GM23338 (cell line): Measurements from ENCODE around the gene GEMIN8. TPM values are rescaled to one million over a fixed set of nuclear protein-coding genes. Genes with fewer than 3 reads are reported as not detected.

Experiments
- ATAC-seq: fragments of 200-7000 bp; cut with Tn5 transposase; 3 replicates; pipeline ENCODE4 v1.9.1; 2020
- DNase-seq: peaks from one replicate; pipeline ENCODE4 v3.0.0-alpha.2; 2015; ENCODE audit warnings: low spot score
- H2AFZ ChIP-seq: fragments of 200-600 bp; sonication (generic); 2 replicates; pipeline ENCODE4 v1.8.0; 2016; ENCODE audit warnings: antibody characterized with exemption, mild to moderate bottlenecking, moderate library complexity
- H3F3A ChIP-seq: fragments of 200-600 bp; sonication (generic); replicated peaks from 2 replicates; pipeline ENCODE4 v1.8.0; 2017; ENCODE audit warnings: antibody characterized with exemption, mixed run types, low read depth
- H3K27ac ChIP-seq: fragments of 200-600 bp; sonication (generic); 2 replicates; pipeline ENCODE4 v1.6.1; 2016; ENCODE audit warnings: low read depth
- H3K27me3 ChIP-seq: fragments of 200-600 bp; sonication (generic); 2 replicates; pipeline ENCODE4 v1.8.0; 2016; ENCODE audit warnings: mild to moderate bottlenecking, mixed run types, moderate library complexity; ENCODE audit not compliant: insufficient read depth
- H3K36me3 ChIP-seq: fragments of 200-600 bp; sonication (generic); 2 replicates; pipeline ENCODE4 v1.8.0; 2016; ENCODE audit warnings: mild to moderate bottlenecking; ENCODE audit not compliant: insufficient read depth
- H3K4me1 ChIP-seq: fragments of 200-600 bp; sonication (generic); 2 replicates; pipeline ENCODE4 v1.8.0; 2016; ENCODE audit warnings: mild to moderate bottlenecking, moderate library complexity; ENCODE audit not compliant: insufficient read depth
- H3K4me2 ChIP-seq: fragments of 200-600 bp; sonication (generic); 2 replicates; pipeline ENCODE4 v1.7.1; 2017; ENCODE audit warnings: mixed run types
- H3K4me3 ChIP-seq: fragments of 200-600 bp; sonication (generic); 2 replicates; pipeline ENCODE4 v1.6.1; 2016; ENCODE audit warnings: mixed run types
- H3K79me2 ChIP-seq: fragments of 200-600 bp; sonication (generic); replicated peaks from 2 replicates; pipeline ENCODE4 v1.8.0; 2017; ENCODE audit warnings: mild to moderate bottlenecking; ENCODE audit not compliant: insufficient read depth
- H3K9me2 ChIP-seq: fragments of 200-600 bp; sonication (generic); 2 replicates; pipeline ENCODE4 v1.8.0; 2017; ENCODE audit not compliant: insufficient read depth
- H4K20me1 ChIP-seq: fragments of 200-600 bp; sonication (generic); replicated peaks from 2 replicates; pipeline ENCODE4 v1.8.0; 2017; ENCODE audit warnings: mild to moderate bottlenecking; ENCODE audit not compliant: insufficient read depth
- H3K27ac Mint-ChIP-seq: 2 replicates; pipeline ENCODE4 v1.8.0; 2020; ENCODE audit warnings: inconsistent platforms, mild to moderate bottlenecking, moderate library complexity, mixed read lengths
- H3K27me3 Mint-ChIP-seq: 3 replicates; pipeline ENCODE4 v1.8.0; 2022; ENCODE audit warnings: low read depth, mild to moderate bottlenecking, moderate library complexity, mixed read lengths, inconsistent platforms; ENCODE audit not compliant: insufficient read depth, poor library complexity
- H3K36me3 Mint-ChIP-seq: 3 replicates; pipeline ENCODE4 v1.8.0; 2021; ENCODE audit warnings: low read depth, mild to moderate bottlenecking, inconsistent platforms, moderate library complexity, mixed read lengths
- H3K4me1 Mint-ChIP-seq: 3 replicates; pipeline ENCODE4 v1.8.0; 2020; ENCODE audit warnings: mild to moderate bottlenecking, inconsistent platforms, mixed read lengths
- H3K4me3 Mint-ChIP-seq: 3 replicates; pipeline ENCODE4 v1.8.0; 2021; ENCODE audit warnings: moderate library complexity, mild to moderate bottlenecking, inconsistent platforms, mixed read lengths
- H3K9me3 Mint-ChIP-seq: 3 replicates; pipeline ENCODE4 v1.8.0; 2020; ENCODE audit warnings: moderate library complexity, mild to moderate bottlenecking, inconsistent platforms, mixed read lengths
- CREB1 ChIP-seq: fragments of 250-450 bp; sonication (Bioruptor Pico); IDR thresholded peaks from 2 replicates; pipeline ENCODE4 v1.5.0; 2020; ENCODE audit warnings: low read depth, mild to moderate bottlenecking, moderate library complexity
- EZH2 ChIP-seq: fragments of 200-600 bp; sonication (generic); IDR thresholded peaks from one replicate; pipeline ENCODE4 v1.8.0; 2017; ENCODE audit warnings: antibody characterized with exemption, mild to moderate bottlenecking, low read depth; ENCODE audit not compliant: unreplicated experiment
- EZH2phosphoT487 ChIP-seq: fragments of 200-600 bp; sonication (generic); IDR thresholded peaks from one replicate; pipeline ENCODE4 v1.8.1; 2018; ENCODE audit warnings: antibody characterized with exemption; ENCODE audit not compliant: unreplicated experiment
- JUNB ChIP-seq: IDR thresholded peaks from one replicate; pipeline ENCODE4 v1.6.1; 2016; ENCODE audit warnings: antibody characterized with exemption; ENCODE audit not compliant: unreplicated experiment
- NANOG ChIP-seq: IDR thresholded peaks from 2 replicates; pipeline ENCODE4 v1.6.1; 2016; ENCODE audit warnings: antibody characterized with exemption, borderline replicate concordance
- POLR2AphosphoS5 ChIP-seq: IDR thresholded peaks from 2 replicates; pipeline ENCODE4 v1.6.1; 2016; ENCODE audit warnings: antibody characterized with exemption, low read depth
- STAT1 ChIP-seq: IDR thresholded peaks from one replicate; pipeline ENCODE4 v1.6.1; 2016; ENCODE audit warnings: antibody characterized with exemption; ENCODE audit not compliant: unreplicated experiment
- ZNF114 ChIP-seq: fragments of 250-450 bp; sonication (Bioruptor Pico); IDR thresholded peaks from 2 replicates; pipeline ENCODE4 v1.5.0; 2020; ENCODE audit warnings: mild to moderate bottlenecking, moderate library complexity
- ZNF331 ChIP-seq: fragments of 250-450 bp; sonication (Bioruptor Pico); IDR thresholded peaks from 2 replicates; pipeline ENCODE4 v1.5.0; 2020; ENCODE audit warnings: low read depth, mild to moderate bottlenecking, moderate library complexity
- polyA plus RNA-seq: library from polyadenylated mRNA; unstranded; fragments of >200 nt; fragmentation: Nextera tagmentation; extraction: Ambion mirVana; gene quantifications from 2 replicates; pipeline ENCODE4 v1.2.1, GENCODE V29; 2016
- total RNA-seq: library from RNA; depleted of rRNA; stranded (reverse); fragments of >200 nt; shearing (Covaris generic); gene quantifications from 2 replicates; pipeline ENCODE4 v1.2.3, GENCODE V29; 2014
- TF ChIP-seq, protein P1 (sequence below): IDR thresholded peaks from 2 replicates; pipeline ENCODE4 v1.6.1; 2016; ENCODE audit warnings: antibody characterized with exemption
- TF ChIP-seq, protein P2 (sequence below), 2 experiments: fragments of 200-600 bp in 1 of 2; sonication (generic) in 1 of 2; conservative IDR thresholded peaks; 2 replicates each; pipeline versions ENCODE4 v1.5.1 to v1.6.1; 2016 to 2017; ENCODE audit warnings: antibody characterized with exemption in 2 of 2, low read depth in 2 of 2, mild to moderate bottlenecking in 2 of 2, moderate library complexity in 1 of 2
- TF ChIP-seq, protein P3 (sequence below): IDR thresholded peaks from one replicate; pipeline ENCODE4 v1.6.1; 2018; ENCODE audit warnings: antibody characterized with exemption; ENCODE audit not compliant: unreplicated experiment
- TF ChIP-seq, protein P4 (sequence below): fragments of 250-450 bp; sonication (Bioruptor Pico); IDR thresholded peaks from 2 replicates; pipeline ENCODE4 v1.5.0; 2020; ENCODE audit warnings: mild to moderate bottlenecking, moderate library complexity

Gene GEMIN8
- total and polyA plus RNA-seq, 2 experiments from 2014 or later: 16.5 to 19.9 TPM

DNA sequence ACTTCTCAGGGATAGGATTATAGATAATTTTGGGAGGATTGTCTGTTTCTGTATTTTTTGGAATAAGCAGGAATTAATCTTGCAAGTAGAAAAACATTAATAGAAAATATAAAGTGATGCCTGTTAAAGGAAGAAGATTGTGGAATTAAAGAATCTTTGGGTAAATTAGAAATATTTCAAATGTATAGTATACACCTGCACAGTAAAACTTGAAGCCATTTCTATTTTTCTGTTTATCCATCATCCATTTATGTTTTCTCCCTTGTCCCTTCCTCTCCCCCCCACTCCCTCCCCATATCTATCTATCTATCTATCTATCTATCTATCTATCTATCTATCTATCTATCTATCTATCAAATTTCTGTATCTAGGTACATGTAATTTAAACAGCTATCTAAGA is 46.9 kb upstream of the GEMIN8 start:
- Mint-ChIP-seq H3K27ac (no peak overlapping the region), H3K27me3 (no peaks in the 10 kb centered on the region), H3K36me3 (no peaks in the 10 kb centered on the region), H3K9me3 (no peaks in the 10 kb centered on the region), H3K4me3 (no peak overlapping the region), H3K4me1 (peaks cover 3% of the 10 kb centered on the region; the same call in 2 of the 3 replicates)
- H3K36me3 ChIP-seq: no peaks in the 10 kb centered on the region
- TF ChIP-seq, protein P1, sequence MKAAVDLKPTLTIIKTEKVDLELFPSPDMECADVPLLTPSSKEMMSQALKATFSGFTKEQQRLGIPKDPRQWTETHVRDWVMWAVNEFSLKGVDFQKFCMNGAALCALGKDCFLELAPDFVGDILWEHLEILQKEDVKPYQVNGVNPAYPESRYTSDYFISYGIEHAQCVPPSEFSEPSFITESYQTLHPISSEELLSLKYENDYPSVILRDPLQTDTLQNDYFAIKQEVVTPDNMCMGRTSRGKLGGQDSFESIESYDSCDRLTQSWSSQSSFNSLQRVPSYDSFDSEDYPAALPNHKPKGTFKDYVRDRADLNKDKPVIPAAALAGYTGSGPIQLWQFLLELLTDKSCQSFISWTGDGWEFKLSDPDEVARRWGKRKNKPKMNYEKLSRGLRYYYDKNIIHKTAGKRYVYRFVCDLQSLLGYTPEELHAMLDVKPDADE: no peak
- no peak for TF ChIP-seq EZH2
- no peak for TF ChIP-seq ZNF114 (CRISPR knock-in tag)
- no peak for TF ChIP-seq ZNF331 (CRISPR knock-in tag)
- no peak for TF ChIP-seq STAT1
- TF ChIP-seq JUNB: no peak
- no peak for TF ChIP-seq CREB1
- TF ChIP-seq, protein P2, sequence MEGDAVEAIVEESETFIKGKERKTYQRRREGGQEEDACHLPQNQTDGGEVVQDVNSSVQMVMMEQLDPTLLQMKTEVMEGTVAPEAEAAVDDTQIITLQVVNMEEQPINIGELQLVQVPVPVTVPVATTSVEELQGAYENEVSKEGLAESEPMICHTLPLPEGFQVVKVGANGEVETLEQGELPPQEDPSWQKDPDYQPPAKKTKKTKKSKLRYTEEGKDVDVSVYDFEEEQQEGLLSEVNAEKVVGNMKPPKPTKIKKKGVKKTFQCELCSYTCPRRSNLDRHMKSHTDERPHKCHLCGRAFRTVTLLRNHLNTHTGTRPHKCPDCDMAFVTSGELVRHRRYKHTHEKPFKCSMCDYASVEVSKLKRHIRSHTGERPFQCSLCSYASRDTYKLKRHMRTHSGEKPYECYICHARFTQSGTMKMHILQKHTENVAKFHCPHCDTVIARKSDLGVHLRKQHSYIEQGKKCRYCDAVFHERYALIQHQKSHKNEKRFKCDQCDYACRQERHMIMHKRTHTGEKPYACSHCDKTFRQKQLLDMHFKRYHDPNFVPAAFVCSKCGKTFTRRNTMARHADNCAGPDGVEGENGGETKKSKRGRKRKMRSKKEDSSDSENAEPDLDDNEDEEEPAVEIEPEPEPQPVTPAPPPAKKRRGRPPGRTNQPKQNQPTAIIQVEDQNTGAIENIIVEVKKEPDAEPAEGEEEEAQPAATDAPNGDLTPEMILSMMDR (conservative IDR thresholded peaks at IDR 0.05; ENCODE audit: low read depth in 2 of 2): no peak
- TF ChIP-seq, protein P3, sequence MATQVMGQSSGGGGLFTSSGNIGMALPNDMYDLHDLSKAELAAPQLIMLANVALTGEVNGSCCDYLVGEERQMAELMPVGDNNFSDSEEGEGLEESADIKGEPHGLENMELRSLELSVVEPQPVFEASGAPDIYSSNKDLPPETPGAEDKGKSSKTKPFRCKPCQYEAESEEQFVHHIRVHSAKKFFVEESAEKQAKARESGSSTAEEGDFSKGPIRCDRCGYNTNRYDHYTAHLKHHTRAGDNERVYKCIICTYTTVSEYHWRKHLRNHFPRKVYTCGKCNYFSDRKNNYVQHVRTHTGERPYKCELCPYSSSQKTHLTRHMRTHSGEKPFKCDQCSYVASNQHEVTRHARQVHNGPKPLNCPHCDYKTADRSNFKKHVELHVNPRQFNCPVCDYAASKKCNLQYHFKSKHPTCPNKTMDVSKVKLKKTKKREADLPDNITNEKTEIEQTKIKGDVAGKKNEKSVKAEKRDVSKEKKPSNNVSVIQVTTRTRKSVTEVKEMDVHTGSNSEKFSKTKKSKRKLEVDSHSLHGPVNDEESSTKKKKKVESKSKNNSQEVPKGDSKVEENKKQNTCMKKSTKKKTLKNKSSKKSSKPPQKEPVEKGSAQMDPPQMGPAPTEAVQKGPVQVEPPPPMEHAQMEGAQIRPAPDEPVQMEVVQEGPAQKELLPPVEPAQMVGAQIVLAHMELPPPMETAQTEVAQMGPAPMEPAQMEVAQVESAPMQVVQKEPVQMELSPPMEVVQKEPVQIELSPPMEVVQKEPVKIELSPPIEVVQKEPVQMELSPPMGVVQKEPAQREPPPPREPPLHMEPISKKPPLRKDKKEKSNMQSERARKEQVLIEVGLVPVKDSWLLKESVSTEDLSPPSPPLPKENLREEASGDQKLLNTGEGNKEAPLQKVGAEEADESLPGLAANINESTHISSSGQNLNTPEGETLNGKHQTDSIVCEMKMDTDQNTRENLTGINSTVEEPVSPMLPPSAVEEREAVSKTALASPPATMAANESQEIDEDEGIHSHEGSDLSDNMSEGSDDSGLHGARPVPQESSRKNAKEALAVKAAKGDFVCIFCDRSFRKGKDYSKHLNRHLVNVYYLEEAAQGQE: no peak
- no peak for TF ChIP-seq EZH2phosphoT487
- no peak for TF ChIP-seq NANOG
- TF ChIP-seq, protein P4, sequence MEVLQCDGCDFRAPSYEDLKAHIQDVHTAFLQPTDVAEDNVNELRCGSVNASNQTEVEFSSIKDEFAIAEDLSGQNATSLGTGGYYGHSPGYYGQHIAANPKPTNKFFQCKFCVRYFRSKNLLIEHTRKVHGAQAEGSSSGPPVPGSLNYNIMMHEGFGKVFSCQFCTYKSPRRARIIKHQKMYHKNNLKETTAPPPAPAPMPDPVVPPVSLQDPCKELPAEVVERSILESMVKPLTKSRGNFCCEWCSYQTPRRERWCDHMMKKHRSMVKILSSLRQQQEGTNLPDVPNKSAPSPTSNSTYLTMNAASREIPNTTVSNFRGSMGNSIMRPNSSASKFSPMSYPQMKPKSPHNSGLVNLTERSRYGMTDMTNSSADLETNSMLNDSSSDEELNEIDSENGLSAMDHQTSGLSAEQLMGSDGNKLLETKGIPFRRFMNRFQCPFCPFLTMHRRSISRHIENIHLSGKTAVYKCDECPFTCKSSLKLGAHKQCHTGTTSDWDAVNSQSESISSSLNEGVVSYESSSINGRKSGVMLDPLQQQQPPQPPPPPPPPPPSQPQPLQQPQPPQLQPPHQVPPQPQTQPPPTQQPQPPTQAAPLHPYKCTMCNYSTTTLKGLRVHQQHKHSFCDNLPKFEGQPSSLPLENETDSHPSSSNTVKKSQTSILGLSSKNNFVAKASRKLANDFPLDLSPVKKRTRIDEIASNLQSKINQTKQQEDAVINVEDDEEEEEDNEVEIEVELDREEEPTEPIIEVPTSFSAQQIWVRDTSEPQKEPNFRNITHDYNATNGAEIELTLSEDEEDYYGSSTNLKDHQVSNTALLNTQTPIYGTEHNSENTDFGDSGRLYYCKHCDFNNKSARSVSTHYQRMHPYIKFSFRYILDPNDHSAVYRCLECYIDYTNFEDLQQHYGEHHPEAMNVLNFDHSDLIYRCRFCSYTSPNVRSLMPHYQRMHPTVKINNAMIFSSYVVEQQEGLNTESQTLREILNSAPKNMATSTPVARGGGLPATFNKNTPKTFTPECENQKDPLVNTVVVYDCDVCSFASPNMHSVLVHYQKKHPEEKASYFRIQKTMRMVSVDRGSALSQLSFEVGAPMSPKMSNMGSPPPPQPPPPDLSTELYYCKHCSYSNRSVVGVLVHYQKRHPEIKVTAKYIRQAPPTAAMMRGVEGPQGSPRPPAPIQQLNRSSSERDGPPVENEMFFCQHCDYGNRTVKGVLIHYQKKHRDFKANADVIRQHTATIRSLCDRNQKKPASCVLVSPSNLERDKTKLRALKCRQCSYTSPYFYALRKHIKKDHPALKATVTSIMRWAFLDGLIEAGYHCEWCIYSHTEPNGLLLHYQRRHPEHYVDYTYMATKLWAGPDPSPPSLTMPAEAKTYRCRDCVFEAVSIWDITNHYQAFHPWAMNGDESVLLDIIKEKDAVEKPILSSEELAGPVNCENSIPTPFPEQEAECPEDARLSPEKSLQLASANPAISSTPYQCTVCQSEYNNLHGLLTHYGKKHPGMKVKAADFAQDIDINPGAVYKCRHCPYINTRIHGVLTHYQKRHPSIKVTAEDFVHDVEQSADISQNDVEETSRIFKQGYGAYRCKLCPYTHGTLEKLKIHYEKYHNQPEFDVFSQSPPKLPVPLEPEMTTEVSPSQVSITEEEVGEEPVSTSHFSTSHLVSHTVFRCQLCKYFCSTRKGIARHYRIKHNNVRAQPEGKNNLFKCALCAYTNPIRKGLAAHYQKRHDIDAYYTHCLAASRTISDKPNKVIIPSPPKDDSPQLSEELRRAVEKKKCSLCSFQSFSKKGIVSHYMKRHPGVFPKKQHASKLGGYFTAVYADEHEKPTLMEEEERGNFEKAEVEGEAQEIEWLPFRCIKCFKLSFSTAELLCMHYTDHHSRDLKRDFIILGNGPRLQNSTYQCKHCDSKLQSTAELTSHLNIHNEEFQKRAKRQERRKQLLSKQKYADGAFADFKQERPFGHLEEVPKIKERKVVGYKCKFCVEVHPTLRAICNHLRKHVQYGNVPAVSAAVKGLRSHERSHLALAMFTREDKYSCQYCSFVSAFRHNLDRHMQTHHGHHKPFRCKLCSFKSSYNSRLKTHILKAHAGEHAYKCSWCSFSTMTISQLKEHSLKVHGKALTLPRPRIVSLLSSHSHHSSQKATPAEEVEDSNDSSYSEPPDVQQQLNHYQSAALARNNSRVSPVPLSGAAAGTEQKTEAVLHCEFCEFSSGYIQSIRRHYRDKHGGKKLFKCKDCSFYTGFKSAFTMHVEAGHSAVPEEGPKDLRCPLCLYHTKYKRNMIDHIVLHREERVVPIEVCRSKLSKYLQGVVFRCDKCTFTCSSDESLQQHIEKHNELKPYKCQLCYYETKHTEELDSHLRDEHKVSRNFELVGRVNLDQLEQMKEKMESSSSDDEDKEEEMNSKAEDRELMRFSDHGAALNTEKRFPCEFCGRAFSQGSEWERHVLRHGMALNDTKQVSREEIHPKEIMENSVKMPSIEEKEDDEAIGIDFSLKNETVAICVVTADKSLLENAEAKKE (CRISPR knock-in tag): no peak
- no peak for TF ChIP-seq POLR2AphosphoS5
- DNase-seq (no peak), ATAC-seq (no peak)
- no peak overlapping the region for H3K27ac ChIP-seq
- H4K20me1 ChIP-seq: no peaks in the 10 kb centered on the region
- H3K4me1 ChIP-seq: no peaks in the 10 kb centered on the region
- no peaks in the 10 kb centered on the region for H3F3A ChIP-seq
- H3K4me2 ChIP-seq: no peak overlapping the region
- H3K9me2 ChIP-seq: no peaks in the 10 kb centered on the region
- H3K27me3 ChIP-seq: no peaks in the 10 kb centered on the region
- H3K4me3 ChIP-seq: no peak overlapping the region
- no peak overlapping the region for H2AFZ ChIP-seq
- H3K79me2 ChIP-seq: no peaks in the 10 kb centered on the region
